ENCODE results near the gene DOK5.

DOK5 gene

DNA sequence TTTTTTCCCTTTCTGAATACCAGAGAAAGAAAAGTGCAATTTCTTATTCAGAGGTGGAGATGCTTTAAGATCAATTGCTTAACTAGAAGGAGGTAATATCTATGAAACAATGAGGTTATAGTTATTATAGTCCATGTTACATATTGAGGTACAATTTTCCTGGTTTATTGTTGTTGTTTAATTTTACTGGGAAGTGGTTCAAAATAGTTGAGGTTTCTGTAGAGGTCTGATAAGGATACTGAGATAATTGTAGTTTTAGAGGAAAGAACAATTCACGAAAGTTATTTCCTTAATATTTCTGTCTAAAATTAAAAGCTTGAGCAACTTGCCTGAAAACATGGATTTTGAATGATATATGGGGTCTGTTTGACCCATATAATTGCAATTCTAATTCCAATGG is 51.4 kb downstream of the DOK5 start:
- TF ChIP-seq, protein P1, sequence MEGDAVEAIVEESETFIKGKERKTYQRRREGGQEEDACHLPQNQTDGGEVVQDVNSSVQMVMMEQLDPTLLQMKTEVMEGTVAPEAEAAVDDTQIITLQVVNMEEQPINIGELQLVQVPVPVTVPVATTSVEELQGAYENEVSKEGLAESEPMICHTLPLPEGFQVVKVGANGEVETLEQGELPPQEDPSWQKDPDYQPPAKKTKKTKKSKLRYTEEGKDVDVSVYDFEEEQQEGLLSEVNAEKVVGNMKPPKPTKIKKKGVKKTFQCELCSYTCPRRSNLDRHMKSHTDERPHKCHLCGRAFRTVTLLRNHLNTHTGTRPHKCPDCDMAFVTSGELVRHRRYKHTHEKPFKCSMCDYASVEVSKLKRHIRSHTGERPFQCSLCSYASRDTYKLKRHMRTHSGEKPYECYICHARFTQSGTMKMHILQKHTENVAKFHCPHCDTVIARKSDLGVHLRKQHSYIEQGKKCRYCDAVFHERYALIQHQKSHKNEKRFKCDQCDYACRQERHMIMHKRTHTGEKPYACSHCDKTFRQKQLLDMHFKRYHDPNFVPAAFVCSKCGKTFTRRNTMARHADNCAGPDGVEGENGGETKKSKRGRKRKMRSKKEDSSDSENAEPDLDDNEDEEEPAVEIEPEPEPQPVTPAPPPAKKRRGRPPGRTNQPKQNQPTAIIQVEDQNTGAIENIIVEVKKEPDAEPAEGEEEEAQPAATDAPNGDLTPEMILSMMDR (IDR thresholded peaks at IDR 0.05; ENCODE audit: extremely low read depth, missing control alignments): no peak
- DNase-seq (ENCODE audit: low spot score): no peak

DNA sequence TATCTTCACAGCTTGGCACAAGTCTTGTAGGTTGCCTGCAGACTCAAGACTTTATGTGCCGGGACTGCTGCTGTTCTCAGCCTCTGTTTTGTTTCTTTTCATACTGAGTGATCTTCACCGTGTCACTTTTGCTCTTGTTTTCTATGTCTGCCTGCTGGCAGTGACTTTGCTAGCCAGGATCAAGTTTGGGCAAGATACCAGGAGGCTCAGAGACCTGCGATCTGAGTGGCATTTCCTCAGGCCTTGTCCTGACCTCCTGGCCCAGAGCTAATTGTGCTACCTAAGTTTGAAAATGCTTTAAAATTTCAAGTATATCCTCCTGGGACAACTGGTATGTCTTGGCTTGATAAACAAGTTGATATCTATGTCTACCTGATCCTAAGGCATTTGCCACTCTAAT is 57.2 kb downstream of the DOK5 start:
- TF ChIP-seq, protein P1 (IDR thresholded peaks at IDR 0.05; ENCODE audit: extremely low read depth, missing control alignments): no peak
- no peak for DNase-seq (ENCODE audit: low spot score)

DNA sequence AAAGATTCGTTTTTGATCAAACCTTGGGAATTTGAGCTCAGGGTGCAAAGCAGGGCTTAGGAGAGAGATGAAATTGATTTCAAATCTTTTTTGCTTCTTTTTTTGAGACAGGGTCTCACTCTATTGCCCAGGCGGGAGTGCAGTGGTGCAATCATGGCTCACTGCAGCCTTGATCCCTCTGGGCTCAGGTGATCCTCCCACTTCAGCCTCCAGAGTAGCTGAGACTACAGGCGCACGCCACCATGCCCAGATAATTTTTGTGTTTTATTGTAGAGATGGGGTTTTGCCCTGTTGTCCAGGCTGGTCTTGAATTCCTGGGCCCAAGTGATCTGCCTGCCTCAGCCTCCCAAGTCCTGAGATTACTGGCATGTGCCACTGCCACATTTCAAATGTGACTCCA is 58.7 kb downstream of the DOK5 start:
- TF ChIP-seq, protein P1 (IDR thresholded peaks at IDR 0.05; ENCODE audit: extremely low read depth, missing control alignments): no peak
- no peak for DNase-seq (ENCODE audit: low spot score)

DNA sequence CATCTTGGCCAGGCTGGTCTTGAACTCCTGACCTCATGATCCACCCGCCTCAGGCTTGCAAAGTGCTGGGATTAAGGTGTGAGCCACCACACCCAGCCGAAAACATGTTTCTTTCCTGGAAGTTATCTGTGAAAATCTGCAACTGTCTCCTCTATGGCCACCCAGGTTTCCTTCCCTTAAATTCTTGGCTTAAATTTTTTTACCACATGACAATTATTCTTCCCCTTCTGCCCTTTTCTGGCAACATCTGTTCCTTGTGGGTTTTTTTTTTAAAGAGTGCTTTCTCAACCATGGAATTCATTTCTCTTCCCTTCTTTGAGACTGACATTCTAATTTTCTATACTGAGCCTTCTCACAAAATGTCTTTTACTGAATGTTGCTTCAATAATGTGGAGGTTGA is 59.6 kb downstream of the DOK5 start:
- TF ChIP-seq, protein P1 (IDR thresholded peaks at IDR 0.05; ENCODE audit: extremely low read depth, missing control alignments): no peak

DNA sequence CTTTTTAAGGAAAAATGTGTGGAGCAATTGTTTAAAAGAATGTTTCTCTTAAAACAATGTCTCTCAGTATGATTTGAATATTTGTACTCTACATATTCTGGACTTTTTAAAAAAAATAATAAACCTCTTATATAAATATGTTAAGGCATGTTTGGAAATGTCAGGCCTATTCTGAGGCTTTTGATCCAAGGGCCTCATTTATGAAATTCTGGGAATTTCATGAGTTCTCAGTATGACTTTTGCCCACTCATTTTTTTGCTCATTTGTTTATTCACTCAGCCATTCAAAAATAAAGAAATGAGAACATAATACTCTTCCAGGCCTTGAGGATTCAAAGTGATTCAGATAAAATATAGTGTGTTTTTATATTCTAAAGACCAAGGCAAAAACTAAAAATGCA is 60.4 kb downstream of the DOK5 start:
- TF ChIP-seq, protein P1 (IDR thresholded peaks at IDR 0.05; ENCODE audit: extremely low read depth, missing control alignments): no peak
- DNase-seq (ENCODE audit: low spot score): no peak

More for the DNA sequence above, 59.6 kb downstream of the DOK5 start:
- no peak for DNase-seq (ENCODE audit: low spot score)

DNA sequence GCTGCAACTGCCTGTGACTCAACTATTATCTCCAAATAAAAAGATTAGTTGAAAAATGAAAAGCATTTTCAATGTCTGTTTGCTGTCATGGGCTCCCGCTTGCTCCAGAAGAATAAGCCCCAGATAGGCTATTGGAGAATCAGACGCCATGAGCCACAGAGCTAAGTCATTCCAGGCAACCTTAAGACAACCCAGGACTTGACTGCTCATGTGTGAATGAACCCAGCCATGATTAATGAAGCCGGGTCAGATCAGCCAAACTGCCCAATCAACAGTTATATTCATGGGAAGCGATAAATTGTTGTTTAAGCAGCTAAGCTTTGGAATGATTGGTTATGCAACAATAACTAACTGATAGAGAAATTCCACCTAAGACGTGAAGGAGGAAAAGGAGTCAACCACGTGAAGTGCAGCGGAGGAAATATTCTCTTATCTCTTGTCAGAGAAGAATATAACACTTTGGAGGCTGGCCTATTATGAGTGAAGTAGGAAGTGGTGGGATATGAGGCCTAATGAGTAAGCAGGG is 64.2 kb downstream of the DOK5 start:
- no peak for DNase-seq (ENCODE audit: low spot score)
- TF ChIP-seq, protein P1 (IDR thresholded peaks at IDR 0.05; ENCODE audit: extremely low read depth, missing control alignments): no peak

DNA sequence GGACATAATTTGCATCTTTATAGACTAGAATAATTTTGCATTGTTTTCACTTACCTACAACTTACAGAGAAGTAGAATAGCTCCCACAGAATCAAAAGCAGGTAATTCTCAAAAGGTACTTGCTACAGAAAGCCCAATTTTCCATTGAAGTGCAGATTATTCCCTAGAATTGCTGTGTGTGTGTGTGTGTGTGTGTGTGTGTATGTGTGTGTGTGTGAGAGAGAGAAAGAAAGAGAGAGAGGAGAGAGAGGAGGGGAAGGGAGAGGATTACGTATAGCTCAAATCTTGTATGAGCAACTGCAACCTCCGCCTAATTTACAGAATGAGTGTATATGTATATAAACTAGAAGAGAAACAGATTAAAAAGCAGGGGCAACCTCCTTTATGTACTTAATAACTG is 68.0 kb downstream of the DOK5 start:
- DNase-seq (ENCODE audit: low spot score): no peak
- TF ChIP-seq, protein P1 (IDR thresholded peaks at IDR 0.05; ENCODE audit: extremely low read depth, missing control alignments): no peak

Measured in GM20000 (cell line).